ENCODE data around the gene CDCP2. TPM values are rescaled to one million over a fixed set of nuclear protein-coding genes. Genes with fewer than 3 reads are reported as not detected.

Gene CDCP2
- total RNA-seq, 1 donor from 2014 or later, result not detected

DNA sequence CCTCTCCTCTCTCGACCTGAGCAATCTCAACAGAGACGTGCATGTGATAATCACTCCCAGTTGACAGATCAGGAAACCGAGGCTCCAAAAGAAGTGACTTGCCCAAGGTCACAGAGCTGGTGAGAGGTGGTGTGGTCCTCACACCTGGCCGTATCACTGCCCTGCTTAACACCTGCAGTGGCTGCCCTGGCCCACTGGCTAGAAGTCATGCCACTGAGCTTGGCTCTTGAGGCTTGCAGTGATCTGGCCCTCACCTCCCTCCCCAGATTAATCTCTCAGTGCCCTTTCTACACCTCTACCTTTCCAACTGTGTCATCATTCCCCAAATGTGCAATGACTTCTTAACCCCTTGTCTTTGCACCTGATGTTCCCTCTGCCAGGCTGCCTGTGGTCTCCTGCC is 38.8 kb downstream of the CDCP2 start:
- Mint-ChIP-seq H3K27ac (ENCODE audit: unreplicated experiment) (no peak overlapping the region), H3K36me3 (ENCODE audit: low read depth) (no peaks in the 10 kb centered on the region), H3K4me3 (no peak overlapping the region), H3K4me1 (peaks cover 10% of the 10 kb centered on the region), H3K9me3 (no peaks in the 10 kb centered on the region), H3K27me3 (ENCODE audit: low read depth) (no peaks in the 10 kb centered on the region)
- DNase-seq (ENCODE audit: low read depth, low spot score), result no peak
- TF ChIP-seq, protein P1, sequence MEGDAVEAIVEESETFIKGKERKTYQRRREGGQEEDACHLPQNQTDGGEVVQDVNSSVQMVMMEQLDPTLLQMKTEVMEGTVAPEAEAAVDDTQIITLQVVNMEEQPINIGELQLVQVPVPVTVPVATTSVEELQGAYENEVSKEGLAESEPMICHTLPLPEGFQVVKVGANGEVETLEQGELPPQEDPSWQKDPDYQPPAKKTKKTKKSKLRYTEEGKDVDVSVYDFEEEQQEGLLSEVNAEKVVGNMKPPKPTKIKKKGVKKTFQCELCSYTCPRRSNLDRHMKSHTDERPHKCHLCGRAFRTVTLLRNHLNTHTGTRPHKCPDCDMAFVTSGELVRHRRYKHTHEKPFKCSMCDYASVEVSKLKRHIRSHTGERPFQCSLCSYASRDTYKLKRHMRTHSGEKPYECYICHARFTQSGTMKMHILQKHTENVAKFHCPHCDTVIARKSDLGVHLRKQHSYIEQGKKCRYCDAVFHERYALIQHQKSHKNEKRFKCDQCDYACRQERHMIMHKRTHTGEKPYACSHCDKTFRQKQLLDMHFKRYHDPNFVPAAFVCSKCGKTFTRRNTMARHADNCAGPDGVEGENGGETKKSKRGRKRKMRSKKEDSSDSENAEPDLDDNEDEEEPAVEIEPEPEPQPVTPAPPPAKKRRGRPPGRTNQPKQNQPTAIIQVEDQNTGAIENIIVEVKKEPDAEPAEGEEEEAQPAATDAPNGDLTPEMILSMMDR (conservative IDR thresholded peaks at IDR 0.05), result no peak

DNA sequence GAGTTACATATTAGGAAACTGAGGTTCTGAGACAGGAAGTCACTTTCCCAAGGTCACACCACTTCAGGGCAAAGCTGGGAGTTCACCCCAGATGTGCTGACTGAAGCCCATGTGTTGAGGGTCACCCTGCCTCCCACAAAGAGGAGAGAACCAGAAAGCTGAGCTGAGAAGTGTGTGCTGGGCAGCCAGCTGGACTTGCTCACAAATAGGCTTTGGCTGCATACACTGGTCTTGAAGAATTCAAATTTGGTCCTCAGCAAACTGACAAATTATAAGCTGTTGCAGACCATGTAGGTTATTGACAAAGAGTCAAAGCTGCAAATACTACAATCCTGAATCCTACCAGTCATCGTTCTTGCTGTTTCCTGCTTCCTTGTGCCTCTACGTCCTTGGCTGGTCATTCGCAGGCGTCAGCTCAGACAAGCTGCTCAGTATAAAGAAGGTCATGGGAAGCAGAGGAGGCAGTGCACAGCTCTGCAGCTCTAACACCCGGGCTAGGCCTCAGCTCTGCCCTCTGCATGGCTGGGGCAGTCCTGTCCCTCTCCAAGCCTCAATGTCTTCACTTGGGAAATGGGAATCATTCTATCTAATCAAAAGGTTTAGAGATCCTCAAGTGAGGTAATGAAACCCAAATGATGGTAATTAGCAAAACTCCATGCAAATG is 40.0 kb downstream of the CDCP2 start:
- H3K27me3 Mint-ChIP-seq (ENCODE audit: low read depth), result no peaks in the 10 kb centered on the region
- H3K4me1 Mint-ChIP-seq, result peaks cover 10% of the 10 kb centered on the region
- H3K36me3 Mint-ChIP-seq (ENCODE audit: low read depth), result no peaks in the 10 kb centered on the region
- H3K27ac Mint-ChIP-seq (ENCODE audit: unreplicated experiment), result peak overlapping the region; percentile 20
- no peaks in the 10 kb centered on the region for H3K9me3 Mint-ChIP-seq
- no peak for DNase-seq (ENCODE audit: low read depth, low spot score)
- TF ChIP-seq, protein P1 (conservative IDR thresholded peaks at IDR 0.05), result no peak
- no peak overlapping the region for H3K4me3 Mint-ChIP-seq

- H3K27ac Mint-ChIP-seq (ENCODE audit: unreplicated experiment), result no peak overlapping the region
- no peak for DNase-seq (ENCODE audit: low read depth, low spot score)
- H3K36me3 Mint-ChIP-seq (ENCODE audit: low read depth), result no peaks in the 10 kb centered on the region
- H3K9me3 Mint-ChIP-seq, result no peaks in the 10 kb centered on the region
- no peaks in the 10 kb centered on the region for H3K27me3 Mint-ChIP-seq (ENCODE audit: low read depth)
- TF ChIP-seq, protein P1 (conservative IDR thresholded peaks at IDR 0.05), result no peak
- no peak overlapping the region for H3K4me3 Mint-ChIP-seq
- peaks cover 10% of the 10 kb centered on the region for H3K4me1 Mint-ChIP-seq
Measured at GRCh38 chr1:54112027-54112426, 40.8 kb downstream of the CDCP2 start.

- Mint-ChIP-seq H3K36me3 (ENCODE audit: low read depth) (no peaks in the 10 kb centered on the region), H3K9me3 (no peaks in the 10 kb centered on the region), H3K4me1 (peaks cover 10% of the 10 kb centered on the region), H3K4me3 (no peak overlapping the region), H3K27ac (ENCODE audit: unreplicated experiment) (no peak overlapping the region), H3K27me3 (ENCODE audit: low read depth) (no peaks in the 10 kb centered on the region)
- no peak for DNase-seq (ENCODE audit: low read depth, low spot score)
- TF ChIP-seq, protein P1 (conservative IDR thresholded peaks at IDR 0.05), result no peak
Measured at GRCh38 chr1:54111624-54112023, 41.2 kb downstream of the CDCP2 start.

DNA sequence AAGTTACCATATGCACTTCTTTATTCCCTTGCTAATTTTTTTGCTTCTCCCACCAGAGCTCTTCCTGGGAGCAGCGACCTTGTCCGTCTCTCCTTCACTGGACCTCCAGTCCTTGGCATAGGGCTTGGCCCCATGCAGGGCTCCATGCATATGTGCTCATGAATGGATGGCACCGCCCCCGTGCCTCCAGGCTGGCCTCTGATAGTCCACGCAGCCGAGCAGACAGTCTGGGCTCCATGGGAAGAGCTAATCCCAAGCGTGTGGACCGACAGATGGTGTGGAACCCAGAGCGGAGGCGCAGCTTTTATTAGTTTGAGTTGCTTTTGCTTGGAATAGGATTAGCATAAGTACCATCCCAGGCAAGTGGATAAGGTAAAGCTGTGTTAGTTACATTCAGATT is 41.8 kb downstream of the CDCP2 start:
- DNase-seq (ENCODE audit: low read depth, low spot score), result no peak
- H3K4me3 Mint-ChIP-seq, result no peak overlapping the region
- peaks cover 10% of the 10 kb centered on the region for H3K4me1 Mint-ChIP-seq
- no peaks in the 10 kb centered on the region for H3K27me3 Mint-ChIP-seq (ENCODE audit: low read depth)
- H3K36me3 Mint-ChIP-seq (ENCODE audit: low read depth), result no peaks in the 10 kb centered on the region
- no peak overlapping the region for H3K27ac Mint-ChIP-seq (ENCODE audit: unreplicated experiment)
- no peaks in the 10 kb centered on the region for H3K9me3 Mint-ChIP-seq
- TF ChIP-seq, protein P1 (conservative IDR thresholded peaks at IDR 0.05), result no peak

Measured in neural crest cell (in vitro differentiated cells).